Fibroblast of villous mesenchyme (primary cell): ENCODE measurements around the gene PLPPR2. TPM values are rescaled to one million over a fixed set of nuclear protein-coding genes. Genes with fewer than 3 reads are reported as not detected.
"Not testable (repeated sequence)": the region's sequence is repeated elsewhere in the genome, so short reads cannot be mapped to it uniquely, and the experiment has no call there.

Experiments used
- DNase-seq: peaks from one replicate; pipeline ENCODE4 v3.0.0-alpha.2; 2010; ENCODE audit warnings: low read depth
- H3K4me3 ChIP-seq: 2 replicates; pipeline ENCODE4 v1.5.1; 2011; ENCODE audit warnings: low read depth, mild to moderate bottlenecking, low read length
- total RNA-seq: library from RNA; depleted of rRNA; stranded (reverse); fragments of >200 nt; gene quantifications from 2 replicates; pipeline ENCODE4 v1.2.3, GENCODE V29; 2012
- TF ChIP-seq, protein P1 (sequence below): IDR thresholded peaks from 2 replicates; pipeline ENCODE4 v1.5.1; 2012; ENCODE audit warnings: low read depth, mild to moderate bottlenecking, low read length; ENCODE audit not compliant: insufficient read depth

The PLPPR2 gene
- total RNA-seq, 1 donor, result 16.8 TPM

GRCh38 chr19:11335449-11336146 lies 19.6 kb upstream of the PLPPR2 start:
- H3K4me3 ChIP-seq, result no peak overlapping the region
- no peak for DNase-seq
- TF ChIP-seq, protein P1, sequence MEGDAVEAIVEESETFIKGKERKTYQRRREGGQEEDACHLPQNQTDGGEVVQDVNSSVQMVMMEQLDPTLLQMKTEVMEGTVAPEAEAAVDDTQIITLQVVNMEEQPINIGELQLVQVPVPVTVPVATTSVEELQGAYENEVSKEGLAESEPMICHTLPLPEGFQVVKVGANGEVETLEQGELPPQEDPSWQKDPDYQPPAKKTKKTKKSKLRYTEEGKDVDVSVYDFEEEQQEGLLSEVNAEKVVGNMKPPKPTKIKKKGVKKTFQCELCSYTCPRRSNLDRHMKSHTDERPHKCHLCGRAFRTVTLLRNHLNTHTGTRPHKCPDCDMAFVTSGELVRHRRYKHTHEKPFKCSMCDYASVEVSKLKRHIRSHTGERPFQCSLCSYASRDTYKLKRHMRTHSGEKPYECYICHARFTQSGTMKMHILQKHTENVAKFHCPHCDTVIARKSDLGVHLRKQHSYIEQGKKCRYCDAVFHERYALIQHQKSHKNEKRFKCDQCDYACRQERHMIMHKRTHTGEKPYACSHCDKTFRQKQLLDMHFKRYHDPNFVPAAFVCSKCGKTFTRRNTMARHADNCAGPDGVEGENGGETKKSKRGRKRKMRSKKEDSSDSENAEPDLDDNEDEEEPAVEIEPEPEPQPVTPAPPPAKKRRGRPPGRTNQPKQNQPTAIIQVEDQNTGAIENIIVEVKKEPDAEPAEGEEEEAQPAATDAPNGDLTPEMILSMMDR, result no peak

DNA sequence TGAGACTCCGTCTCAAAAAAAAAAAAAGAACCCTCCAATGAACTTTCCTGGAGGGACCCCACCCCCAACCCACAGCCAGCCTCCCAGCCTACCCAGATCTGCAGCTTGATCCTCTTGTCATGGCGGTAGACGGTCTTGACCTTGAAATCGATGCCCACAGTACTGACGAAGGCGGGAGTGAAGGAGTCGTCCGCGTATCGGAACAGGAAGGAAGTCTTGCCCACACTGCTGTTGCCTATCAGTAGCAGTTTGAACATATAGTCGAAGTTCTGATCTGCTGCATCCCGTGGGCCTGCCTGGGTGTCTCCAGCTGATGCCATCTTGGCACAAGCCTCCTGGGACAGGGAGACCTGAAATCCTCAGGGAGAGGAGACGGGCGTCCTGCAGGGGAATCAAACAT lies 18.2 kb upstream of the PLPPR2 start:
- no peak overlapping the region for H3K4me3 ChIP-seq
- DNase-seq, result no peak
- TF ChIP-seq, protein P1, result no peak

- peak overlapping the region; percentile 78 for H3K4me3 ChIP-seq
- DNase-seq, result no peak
- TF ChIP-seq, protein P1, result no peak
Observed at GRCh38 chr19:11338121-11338520, 17.1 kb upstream of the PLPPR2 start.

- DNase-seq, result peak; percentile 29
- H3K4me3 ChIP-seq, result peak overlapping the region; percentile 78
- TF ChIP-seq, protein P1, result no peak
Observed at GRCh38 chr19:11338569-11339253, 16.5 kb upstream of the PLPPR2 start.

GRCh38 chr19:11339254-11340098 lies 15.8 kb upstream of the PLPPR2 start, which contains the start of gene RAB3D:
RAB3D (minus strand) TSS chr19:11339657; CDS start chr19:11337399, 2,258 bp downstream.
- TF ChIP-seq, protein P1, result no peak
- DNase-seq, result peak; percentile 91
- peak within 1 kb of the TSS; percentile 78 for H3K4me3 ChIP-seq

GRCh38 chr19:11340099-11340467 lies 15.1 kb upstream of the PLPPR2 start:
- not testable (repeated sequence) for DNase-seq
- peak overlapping the region; percentile 78 for H3K4me3 ChIP-seq

GRCh38 chr19:11342429-11342828 lies 12.8 kb upstream of the PLPPR2 start:
- no peak overlapping the region for H3K4me3 ChIP-seq
- TF ChIP-seq, protein P1, result no peak
- no peak for DNase-seq
